ENCODE results near the gene INHBB.

Gene INHBB

DNA sequence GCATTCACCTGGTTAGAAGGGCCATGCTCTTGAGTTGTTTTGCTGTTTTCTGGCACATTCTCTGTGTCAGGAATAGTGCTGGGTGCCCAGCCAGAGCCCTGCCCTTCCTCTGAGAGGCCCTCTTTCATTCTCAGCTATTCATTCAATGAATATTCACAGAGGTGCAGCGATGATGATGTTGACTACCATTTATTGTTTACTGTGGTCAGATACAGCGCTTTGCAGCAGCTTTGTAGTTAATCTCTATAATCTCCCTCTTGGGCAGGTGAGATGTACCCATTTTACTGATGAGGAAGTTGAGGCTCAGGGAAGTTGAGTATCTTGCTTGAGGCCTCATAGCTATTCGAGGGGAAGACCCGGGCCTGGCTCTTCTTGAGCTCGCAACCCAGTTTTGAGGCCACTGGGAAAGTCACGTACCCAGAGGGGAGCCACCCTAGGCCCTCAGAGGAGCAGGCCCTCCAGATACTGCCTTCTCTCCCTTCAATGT lies 9.9 kb downstream of the INHBB start:
- DNase-seq (ENCODE audit: low read depth in 2 of 2), result no peak

GRCh38 chr2:120357768-120358167 lies 11.8 kb downstream of the INHBB start:
- DNase-seq (ENCODE audit: low read depth in 2 of 2), result no peak

GRCh38 chr2:120358734-120359465 lies 13.0 kb downstream of the INHBB start:
- no peak for DNase-seq (ENCODE audit: low read depth in 2 of 2)

GRCh38 chr2:120360307-120360855 lies 14.4 kb downstream of the INHBB start:
- DNase-seq (ENCODE audit: low read depth in 2 of 2), result no peak

- DNase-seq (ENCODE audit: low read depth in 2 of 2), result no peak
Observed at GRCh38 chr2:120362926-120363325, 17.0 kb downstream of the INHBB start.

GRCh38 chr2:120365236-120365793 lies 19.4 kb downstream of the INHBB start:
- DNase-seq (ENCODE audit: low read depth in 2 of 2), result no peak

DNA sequence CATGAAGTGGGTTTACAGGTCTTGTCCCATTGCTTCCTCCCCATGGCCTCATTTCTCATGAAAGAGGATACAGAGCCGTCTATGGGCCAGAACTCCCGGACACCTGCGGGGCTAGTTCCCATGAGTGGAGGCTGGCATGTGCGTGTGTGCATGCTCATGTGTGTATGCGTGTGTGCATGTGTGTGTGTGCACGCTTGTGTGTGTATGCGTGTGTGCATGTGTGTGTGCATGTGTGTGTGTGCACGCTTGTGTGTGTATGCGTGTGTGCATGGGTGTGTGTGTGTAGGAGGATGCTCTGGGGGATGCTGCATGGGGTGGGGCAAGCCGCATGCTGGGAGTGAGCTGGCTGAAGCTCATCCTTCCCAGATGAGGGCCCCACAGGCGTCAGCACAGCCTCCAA lies 20.8 kb downstream of the INHBB start:
- DNase-seq (ENCODE audit: low read depth in 2 of 2), result no peak

- no peak for DNase-seq (ENCODE audit: low read depth in 2 of 2)
Observed at GRCh38 chr2:120367221-120367620, 21.3 kb downstream of the INHBB start.

- no peak for DNase-seq (ENCODE audit: low read depth in 2 of 2)
Observed at GRCh38 chr2:120367649-120368048, 21.7 kb downstream of the INHBB start.

DNA sequence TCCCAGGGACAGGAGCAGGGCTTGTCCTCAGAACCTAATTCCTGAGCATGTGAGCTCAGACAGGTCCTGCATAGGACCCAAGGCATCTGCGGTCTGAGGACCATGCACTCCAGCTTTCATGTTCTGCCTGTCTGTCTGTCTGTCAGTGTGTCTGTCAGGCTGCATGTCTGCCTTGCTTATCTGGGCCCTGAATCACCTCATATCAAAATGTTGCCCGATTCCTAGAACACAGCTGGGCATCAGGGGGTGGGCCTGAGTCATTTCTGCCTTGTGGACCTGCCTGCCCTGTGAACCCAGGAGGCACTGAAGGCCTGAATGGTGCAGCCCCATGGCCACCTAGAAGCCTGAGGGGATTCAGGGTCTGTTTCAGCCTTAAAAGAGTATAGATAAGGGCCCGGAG lies 22.1 kb downstream of the INHBB start:
- no peak for DNase-seq (ENCODE audit: low read depth in 2 of 2)

DNA sequence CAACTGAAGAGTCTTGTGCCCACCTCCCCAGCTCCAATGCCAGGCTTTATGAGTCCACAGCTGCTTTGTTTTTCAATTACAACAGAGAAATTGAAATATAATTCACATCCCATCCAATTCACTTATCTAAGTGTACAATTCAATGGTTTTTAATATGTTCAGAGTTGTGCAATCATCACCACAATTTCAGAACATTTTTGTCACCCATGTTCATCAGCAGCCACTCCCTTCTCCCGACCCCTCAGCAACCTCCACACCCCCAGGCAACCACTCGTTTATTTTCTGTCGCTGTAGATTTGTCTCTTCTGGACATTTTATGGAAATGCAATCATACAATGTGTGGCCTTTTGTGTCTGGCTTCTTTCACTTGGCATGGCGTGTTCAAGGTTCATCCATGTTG lies 23.3 kb downstream of the INHBB start:
- DNase-seq (ENCODE audit: low read depth in 2 of 2), result no peak

- no peak for DNase-seq (ENCODE audit: low read depth in 2 of 2)
Observed at GRCh38 chr2:120371969-120372625, 26.2 kb downstream of the INHBB start.

DNA sequence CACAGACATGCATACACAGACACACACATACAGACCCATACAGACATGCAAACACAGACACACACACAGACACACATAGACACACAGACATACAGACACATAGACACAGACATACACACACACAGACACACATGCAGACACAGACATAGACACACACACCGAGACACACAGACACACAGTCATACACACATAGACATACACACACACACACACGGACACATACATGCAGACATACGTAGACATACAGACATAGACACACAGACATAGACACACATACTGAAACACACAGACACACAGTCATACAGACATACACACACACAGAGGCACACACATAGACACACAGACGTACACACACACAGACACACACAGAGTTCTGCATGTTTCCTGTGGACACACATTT lies 26.9 kb downstream of the INHBB start:
- DNase-seq (ENCODE audit: low read depth in 2 of 2), result no peak

GRCh38 chr2:120373424-120373823 lies 27.5 kb downstream of the INHBB start:
- DNase-seq (ENCODE audit: low read depth in 2 of 2), result no peak

DNA sequence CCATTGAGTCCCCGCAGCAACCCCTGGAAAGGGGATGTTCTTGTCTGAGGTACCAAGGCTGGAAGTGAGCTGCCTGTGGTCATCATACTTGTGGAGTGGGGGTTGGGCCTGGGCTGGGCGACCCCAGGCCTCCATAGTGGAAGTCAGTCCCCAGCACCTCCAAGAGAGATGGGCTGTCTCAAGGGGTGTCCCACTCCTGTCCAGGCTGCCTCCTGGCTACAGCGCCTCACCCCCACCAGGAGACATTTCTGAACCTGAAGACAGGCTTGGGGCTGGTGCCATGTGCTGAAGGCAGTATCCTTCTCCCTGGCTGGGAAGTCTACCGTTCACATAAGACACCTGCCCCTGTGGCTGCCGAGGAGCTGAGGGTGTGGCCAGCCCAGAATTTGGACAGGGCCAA lies 28.9 kb downstream of the INHBB start:
- DNase-seq (ENCODE audit: low read depth in 2 of 2), result no peak

GRCh38 chr2:120375251-120376020 lies 29.5 kb downstream of the INHBB start:
- no peak for DNase-seq (ENCODE audit: low read depth in 2 of 2)

GRCh38 chr2:120376101-120376500 lies 30.2 kb downstream of the INHBB start:
- DNase-seq (ENCODE audit: low read depth in 2 of 2), result no peak

GRCh38 chr2:120376679-120377640 lies 31.0 kb downstream of the INHBB start:
- DNase-seq (ENCODE audit: low read depth in 2 of 2), result no peak

DNA sequence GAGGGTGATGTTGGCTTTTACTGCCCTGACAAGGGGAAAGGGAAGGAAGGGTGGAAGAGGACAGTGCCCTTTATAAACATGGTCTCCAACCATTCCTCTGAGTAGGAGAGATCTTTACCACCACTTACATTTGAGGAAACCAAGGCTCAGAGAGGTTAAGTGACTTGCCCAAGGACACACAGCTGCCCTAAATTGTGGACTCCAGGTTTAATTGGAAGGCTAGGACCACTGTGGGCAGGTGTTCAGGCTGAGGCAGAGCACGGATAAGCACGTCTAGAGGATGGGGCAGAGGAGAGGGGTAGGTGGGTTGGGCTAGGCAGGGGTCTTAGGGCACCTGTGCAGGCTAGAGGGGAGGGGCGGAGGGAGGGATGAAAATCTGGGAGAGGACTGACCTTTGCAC lies 32.7 kb downstream of the INHBB start:
- no peak for DNase-seq (ENCODE audit: low read depth in 2 of 2)

GRCh38 chr2:120379916-120380893 lies 34.3 kb downstream of the INHBB start:
- DNase-seq (ENCODE audit: low read depth in 2 of 2), result no peak
